ENCODE data around the gene CELSR1.

- TF ChIP-seq CTCF (IDR thresholded peaks at IDR 0.05) (no peak), ZFX (IDR thresholded peaks at IDR 0.05; ENCODE audit: borderline replicate concordance) (no peak)
These were observed 1.7 kb upstream of the CELSR1 start for GRCh38 chr22:46539169-46539568.

All from 22Rv1 (cell line).